GM12878 (cell line): Measurements from ENCODE around the gene EXPH5. TPM values are rescaled to one million over a fixed set of nuclear protein-coding genes. Genes with fewer than 3 reads are reported as not detected.

Experiments used
- ATAC-seq: fragments of 200-7000 bp; cut with Tn5 transposase; 3 replicates; pipeline ENCODE4 v1.9.1; 2020; ENCODE audit warnings: mild to moderate bottlenecking, moderate library complexity
- BruUV-seq: library from RNA; stranded (reverse); fragments of 400-500 nt; replicated peaks from 2 replicates; lab custom pipeline; 2021; lab: Mats Ljungman, UMichigan
- CTCF ChIA-PET: fragments of 300-600 bp; sonication (Branson Sonifier 250); formaldehyde crosslinking; extraction: SDS; loops from one replicate; lab custom pipeline; 2021; ENCODE audit warnings: inconsistent platforms; lab: Yijun Ruan, JAX
- POLR2A ChIA-PET: fragments of 350-600 bp; formaldehyde crosslinking; extraction: SDS; loops from one replicate; lab custom pipeline; 2021; ENCODE audit warnings: inconsistent platforms; lab: Charles Lee
- RAD21 ChIA-PET: fragments of 300-600 bp; sonication (Branson Sonifier 250); formaldehyde crosslinking; loops from one replicate; lab custom pipeline; 2023; ENCODE audit warnings: antibody characterized with exemption; ENCODE audit not compliant: unreplicated experiment; lab: Charles Lee
- SMC1A ChIA-PET: fragments of 300-600 bp; sonication (Branson Sonifier 250); formaldehyde crosslinking; loops from one replicate; lab custom pipeline; 2023; ENCODE audit not compliant: unreplicated experiment, uncharacterized antibody; lab: Charles Lee
- DNase-seq: peaks from one replicate; pipeline ENCODE4 v3.0.0-alpha.2; 2011; ENCODE audit warnings: low read depth, low spot score
- FAIRE-seq: peaks from 3 replicates; lab custom pipeline; 2011; peaks lifted over from hg19 to GRCh38; lab: Jason Lieb, UNC
- H2AFZ ChIP-seq: 2 replicates; pipeline ENCODE4 v1.6.0; 2011; ENCODE audit warnings: low read depth, low read length, control low read depth; ENCODE audit not compliant: control insufficient read depth
- H3K27ac ChIP-seq: 2 replicates; pipeline ENCODE4 v1.5.1; 2011; ENCODE audit warnings: control low read depth; ENCODE audit not compliant: control insufficient read depth, insufficient read depth
- H3K27me3 ChIP-seq, 2 experiments: replicated peaks in 1 of 2; 2 replicates each; pipeline versions ENCODE4 v1.6.0 to v1.6.1; 2011; ENCODE audit warnings: low read length in 1 of 2; ENCODE audit not compliant: control insufficient read depth in 2 of 2, insufficient read depth in 2 of 2
- H3K36me3 ChIP-seq, 2 experiments: 2 replicates each; pipeline ENCODE4 v1.5.1; 2011; ENCODE audit warnings: low read length in 1 of 2; ENCODE audit not compliant: control insufficient read depth in 2 of 2, insufficient read depth in 2 of 2
- H3K4me1 ChIP-seq: 2 replicates; pipeline ENCODE4 v1.6.1; 2011; ENCODE audit warnings: mild to moderate bottlenecking, low read length, moderate library complexity, mixed read lengths; ENCODE audit not compliant: control insufficient read depth, insufficient read depth
- H3K4me2 ChIP-seq: 2 replicates; pipeline ENCODE4 v1.6.0; 2011; ENCODE audit warnings: control low read depth; ENCODE audit not compliant: control insufficient read depth, insufficient read depth
- H3K4me3 ChIP-seq: fragments of 200-600 bp; sonication (generic); 2 replicates; pipeline ENCODE4 v1.5.1; 2016
- H3K79me2 ChIP-seq: 2 replicates; pipeline ENCODE4 v1.6.0; 2011; ENCODE audit warnings: low read length; ENCODE audit not compliant: control insufficient read depth, insufficient read depth
- H3K9ac ChIP-seq: 2 replicates; pipeline ENCODE4 v1.8.0; 2011; ENCODE audit warnings: low read length, control low read depth, mixed read lengths; ENCODE audit not compliant: control insufficient read depth, insufficient read depth
- H3K9me3 ChIP-seq: replicated peaks from 3 replicates; pipeline ENCODE4 v1.5.1; 2011; ENCODE audit warnings: mild to moderate bottlenecking, low read length; ENCODE audit not compliant: control insufficient read depth, insufficient read depth
- H4K20me1 ChIP-seq: 2 replicates; pipeline ENCODE4 v1.6.0; 2011; ENCODE audit not compliant: control insufficient read depth, insufficient read depth
- ESRRA ChIP-seq: IDR thresholded peaks from 2 replicates; pipeline ENCODE4 v1.6.1; 2012; ENCODE audit warnings: mild to moderate bottlenecking, low read length, improper control_type of control experiment
- EZH2 ChIP-seq: IDR thresholded peaks from 2 replicates; pipeline ENCODE4 v1.6.1; 2012; ENCODE audit warnings: low read depth, mild to moderate bottlenecking, control low read depth, inconsistent platforms, low read length, borderline replicate concordance; ENCODE audit not compliant: control insufficient read depth
- MYB ChIP-seq: fragments of 150-350 bp; IDR thresholded peaks from 2 replicates; pipeline ENCODE4 v1.6.1; 2014; ENCODE audit warnings: mild to moderate bottlenecking, low read depth, low read length, borderline replicate concordance
- NR2C2 ChIP-seq: IDR thresholded peaks from 2 replicates; pipeline ENCODE4 v1.6.1; 2011; ENCODE audit warnings: borderline replicate concordance, low read depth; ENCODE audit not compliant: control insufficient read depth, insufficient read length
- POLR2AphosphoS5 ChIP-seq: IDR thresholded peaks from 2 replicates; pipeline ENCODE4 v1.6.1; 2011; ENCODE audit warnings: mild to moderate bottlenecking, low read length, inconsistent platforms
- RELB ChIP-seq: fragments of 450-650 bp; IDR thresholded peaks from 2 replicates; pipeline ENCODE4 v1.6.1; 2017; ENCODE audit warnings: low read depth, mild to moderate bottlenecking, moderate library complexity
- SIX5 ChIP-seq: IDR thresholded peaks from 2 replicates; pipeline ENCODE4 v1.6.1; 2011; ENCODE audit warnings: mild to moderate bottlenecking, low read depth, low read length, moderate library complexity; ENCODE audit not compliant: severe bottlenecking
- SP1 ChIP-seq: IDR thresholded peaks from one replicate; pipeline ENCODE4 v1.6.1; 2011; ENCODE audit warnings: low read depth, low read length
- ZNF207 ChIP-seq: fragments of 450-650 bp; IDR thresholded peaks from 2 replicates; pipeline ENCODE4 v1.6.1; 2014; ENCODE audit warnings: antibody characterized with exemption, mild to moderate bottlenecking, borderline replicate concordance
- ZZZ3 ChIP-seq: IDR thresholded peaks from 2 replicates; pipeline ENCODE4 v1.6.1; 2011; ENCODE audit warnings: low read depth; ENCODE audit not compliant: control insufficient read depth, insufficient read length
- WGBS: methylation state at CpG from one replicate; pipeline ENCODE4 v1.1.6; 2016; ENCODE audit warnings: low lambda C conversion rate; ENCODE audit not compliant: insufficient replicate concordance, insufficient coverage; ENCODE audit errors: missing lambda C conversion rate; 5-methylcytosine and 5-hydroxymethylcytosine counted together
- in situ Hi-C: fragments of 300-500 bp; cut with MboI; formaldehyde crosslinking; loops from 9 replicates; pipeline ENCODE4 v1.14.3; 2018; ENCODE audit warnings: mixed read lengths
- intact Hi-C: fragments of 100-400 bp; cut with micrococcal nuclease; formaldehyde crosslinking; loops from one replicate; pipeline ENCODE4 v1.14.2; 2022; ENCODE audit not compliant: unreplicated experiment
- polyA plus RNA-seq, 11 experiments: library from polyadenylated mRNA; depleted of rRNA in 4 of 11; unstranded in 6 of 11; stranded (reverse) in 5 of 11; fragments of >200 nt; fragmentation: Nextera tagmentation in 4 of 11; fragmentation: Illumina TruSeq in 1 of 11; extraction: Ambion mirVana in 4 of 11; extraction: Trizol in 1 of 11; gene quantifications; 1 replicate in 1 of 11; 2 replicates in 10 of 11; pipeline versions ENCODE4 v1.2.1 to v1.2.3, GENCODE V29; 2011 to 2016; ENCODE audit warnings: inconsistent platforms in 2 of 11, missing spikeins in 2 of 11, low read depth in 1 of 11
- total RNA-seq, 4 experiments: library from RNA; depleted of rRNA in 3 of 4; stranded (reverse); fragments of >200 nt in 3 of 4; fragmentation: Illumina TruSeq in 1 of 4; extraction: Trizol in 1 of 4; gene quantifications; 2 replicates each; pipeline versions ENCODE4 v1.2.1 to v1.2.3, GENCODE V29; 2013 to 2021

EXPH5 gene
- total and polyA plus RNA-seq, 10 of the 15 experiments (the other 5 are each of a cell fraction or from before 2014, with no cell fraction given) = 0.69 to 11.1 (median 4.3) TPM

GRCh38 chr11:108618529-108618928, 25.0 kb upstream of the EXPH5 start:
- WGBS = 100% methylated on average over 1 of the region's 1 CpG
- intact Hi-C loops (no loop called here), in situ Hi-C loops (no loop called here)
- no peak for DNase-seq
- H3K27me3 ChIP-seq = no peaks in the 10 kb centered on the region
- ChIA-PET SMC1A (interaction anchor here (1.3 to 1.4 kb wide), 4 partner anchors 21 to 112 kb away, joined by 3 to 6 read pairs (median 4); no protein-coding TSS in a partner anchor), CTCF (no interaction called here), RAD21 (interaction anchor here (1.4 kb wide), 1 partner anchor 30 kb away, joined by 5 read pairs; no protein-coding TSS in a partner anchor), POLR2A (no interaction called here)
- H3K9ac ChIP-seq = no peak overlapping the region
- H3K4me1 ChIP-seq = peaks cover 18% of the 10 kb centered on the region
- peaks cover under 1% of the 10 kb centered on the region; the same call in 2 of the 3 replicates for H3K9me3 ChIP-seq
- H3K4me3 ChIP-seq = no peak overlapping the region
- TF ChIP-seq SP1 = no peak
- no peak for TF ChIP-seq ZNF207
- TF ChIP-seq EZH2 = no peak
- TF ChIP-seq POLR2AphosphoS5 = no peak
- TF ChIP-seq MYB = no peak
- TF ChIP-seq ESRRA = no peak
- TF ChIP-seq ZZZ3 = no peak
- H3K36me3 ChIP-seq = no peaks in the 10 kb centered on the region
- H3K79me2 ChIP-seq = no peaks in the 10 kb centered on the region
- H3K27ac ChIP-seq = no peak overlapping the region
- no peak for FAIRE-seq
- no peak overlapping the region for H2AFZ ChIP-seq
- BruUV-seq = no TSS peak
- no peaks in the 10 kb centered on the region for H4K20me1 ChIP-seq
- no peak overlapping the region for H3K4me2 ChIP-seq
- ATAC-seq = no peak

GRCh38 chr11:108617055-108617454, 23.5 kb upstream of the EXPH5 start:
- intact Hi-C loops = no loop called here
- in situ Hi-C loops = no loop called here
- H3K4me2 ChIP-seq = no peak overlapping the region
- 58% methylated on average over 4 of the region's 4 CpGs for WGBS
- POLR2A ChIA-PET = interaction anchor here (0.6 to 2.6 kb wide), 4 partner anchors 11 to 796 kb away, joined by 3 to 13 read pairs (median 4); no protein-coding TSS in a partner anchor
- no peak for TF ChIP-seq SIX5
- no peak for TF ChIP-seq RELB
- no peak for TF ChIP-seq NR2C2
- TF ChIP-seq, all 136 proteins: peak for 0
- no peaks in the 10 kb centered on the region for H3K36me3 ChIP-seq
- DNase-seq (no peak), ATAC-seq (no peak), FAIRE-seq (no peak)
- ChIA-PET RAD21 (interaction anchor here (1.2 to 1.4 kb wide), 2 partner anchors 28 to 58 kb away, joined by 3 to 5 read pairs; no protein-coding TSS in a partner anchor), CTCF (interaction anchor here (0.8 to 1.6 kb wide), 2 partner anchors 9 to 19 kb away, joined by 3 to 5 read pairs; no protein-coding TSS in a partner anchor), SMC1A (interaction anchor here (1.0 to 1.7 kb wide), 6 partner anchors 20 to 110 kb away, joined by 3 to 6 read pairs (median 4); no protein-coding TSS in a partner anchor)
- H3K27ac ChIP-seq = no peak overlapping the region
- no peak overlapping the region for H3K9ac ChIP-seq
- no peak overlapping the region for H3K4me3 ChIP-seq
- no peaks in the 10 kb centered on the region for H3K27me3 ChIP-seq
- H3K4me1 ChIP-seq = peaks cover 13% of the 10 kb centered on the region
- no peaks in the 10 kb centered on the region for H3K79me2 ChIP-seq
- no peaks in the 10 kb centered on the region for H4K20me1 ChIP-seq
- BruUV-seq = no TSS peak
- no peak overlapping the region for H2AFZ ChIP-seq
- no peaks in the 10 kb centered on the region; the same call in 2 of the 3 replicates for H3K9me3 ChIP-seq
